Vagina (tissue), 2 donors: Measurements from ENCODE around the gene ATG9B. TPM values are rescaled to one million over a fixed set of nuclear protein-coding genes. Genes with fewer than 3 reads are reported as not detected.
A peak's percentile ranks its signal among the peaks of the same experiment; 100 is the strongest.

ENCODE experiments used
- DNase-seq, 2 donors: peaks; one replicate each; pipeline ENCODE4 v3.0.0-alpha.2; 2017; ENCODE audit errors: extremely low spot score in 2 of 2
- H3K27ac ChIP-seq: fragments of 200-600 bp; sonication (generic); one replicate; pipeline ENCODE4 v1.5.1; 2019
- H3K27me3 ChIP-seq: fragments of 200-600 bp; sonication (generic); one replicate; pipeline ENCODE4 v1.5.1; 2019
- H3K36me3 ChIP-seq, 2 donors: fragments of 200-600 bp; sonication (generic); one replicate each; pipeline ENCODE4 v1.5.1; 2017 to 2019
- H3K4me1 ChIP-seq: fragments of 200-600 bp; sonication (generic); one replicate; pipeline ENCODE4 v1.5.1; 2019
- H3K4me3 ChIP-seq, 2 donors: fragments of 200-600 bp; sonication (generic); 1 replicate in 1 of 2; 2 replicates in 1 of 2; pipeline ENCODE4 v1.5.1; 2016 to 2019
- H3K9me3 ChIP-seq: fragments of 200-600 bp; sonication (generic); one replicate; pipeline ENCODE4 v1.5.1; 2019
- CTCF ChIP-seq, 3 experiments: fragments of 450-650 bp in 2 of 3; fragments of 200-600 bp in 1 of 3; sonication (generic) in 1 of 3; IDR thresholded peaks; one replicate each; pipeline ENCODE4 v1.5.1; 2017 to 2019; ENCODE audit warnings: antibody characterized with exemption in 3 of 3, mild to moderate bottlenecking in 2 of 3, moderate library complexity in 2 of 3
- POLR2A ChIP-seq, 2 donors: fragments of 450-650 bp; IDR thresholded peaks; one replicate each; pipeline ENCODE4 v1.6.1; 2017; ENCODE audit warnings: antibody characterized with exemption in 2 of 2, mild to moderate bottlenecking in 2 of 2, moderate library complexity in 2 of 2
- POLR2AphosphoS5 ChIP-seq, 2 donors: sonication (generic); formaldehyde crosslinking; IDR thresholded peaks; one replicate each; pipeline ENCODE4 v1.9.0; 2017; ENCODE audit warnings: antibody characterized with exemption in 2 of 2, mild to moderate bottlenecking in 2 of 2, low read depth in 1 of 2; ENCODE audit not compliant: insufficient read depth in 1 of 2
- intact Hi-C: fragments of 100-400 bp; cut with DNase I; formaldehyde crosslinking; loops from one replicate; pipeline ENCODE4 v1.15.1; 2023
- total RNA-seq: library from RNA; depleted of rRNA; stranded (reverse); fragments of >200 nt; gene quantifications from one replicate; pipeline ENCODE4 v1.2.3, GENCODE V29; 2016

Gene ATG9B
- total RNA-seq, 1 donor from 2014 or later: 34.1 TPM

- Histone ChIP-seq H3K27me3 (no peaks in the 10 kb centered on the region), H3K4me1 (peaks cover 38% of the 10 kb centered on the region), H3K9me3 (no peaks in the 10 kb centered on the region), H3K36me3 (peaks cover 0 to 60% of the 10 kb centered on the region in 2 donors), H3K4me3 (no peak overlapping the region), H3K27ac (no peak overlapping the region)
- DNase-seq: no peak
- no peak for TF ChIP-seq POLR2AphosphoS5 (IDR thresholded peaks at IDR 0.05; ENCODE audit: insufficient read depth in 1 of 2, low read depth in 1 of 2)
- no peak for TF ChIP-seq POLR2A (IDR thresholded peaks at IDR 0.05)
- intact Hi-C loops: no loop called here
These were observed 40.7 kb upstream of the ATG9B start for GRCh38 chr7:151064993-151065392.

- TF ChIP-seq POLR2A (IDR thresholded peaks at IDR 0.05) (no peak), CTCF (IDR thresholded peaks at IDR 0.05) (no peak), POLR2AphosphoS5 (IDR thresholded peaks at IDR 0.05; ENCODE audit: insufficient read depth in 1 of 2, low read depth in 1 of 2) (no peak)
- no peak overlapping the region for H3K27ac ChIP-seq
- peaks cover 40% of the 10 kb centered on the region for H3K4me1 ChIP-seq
- DNase-seq: no peak
- no peak overlapping the region for H3K4me3 ChIP-seq
- H3K36me3 ChIP-seq: peaks cover 0 to 55% of the 10 kb centered on the region in 2 donors
- no peaks in the 10 kb centered on the region for H3K9me3 ChIP-seq
- intact Hi-C loops: no loop called here
- no peaks in the 10 kb centered on the region for H3K27me3 ChIP-seq
These were observed 40.2 kb upstream of the ATG9B start for GRCh38 chr7:151064454-151064853.

GRCh38 chr7:151063212-151063561, 38.9 kb upstream of the ATG9B start:
- H3K27ac ChIP-seq: peak overlapping the region; percentile 99

GRCh38 chr7:151062399-151063211, 38.3 kb upstream of the ATG9B start:
- Histone ChIP-seq H3K9me3 (no peaks in the 10 kb centered on the region), H3K4me3 (peak overlapping the region; percentile 14 to 41), H3K27ac (peak overlapping the region; percentile 99), H3K27me3 (no peaks in the 10 kb centered on the region), H3K4me1 (peaks cover 51% of the 10 kb centered on the region), H3K36me3 (peaks cover 0 to 37% of the 10 kb centered on the region in 2 donors)
- intact Hi-C loops: no loop called here
- TF ChIP-seq POLR2AphosphoS5 (IDR thresholded peaks at IDR 0.05; ENCODE audit: insufficient read depth in 1 of 2, low read depth in 1 of 2): no peak
- TF ChIP-seq POLR2A (IDR thresholded peaks at IDR 0.05): no peak
- no peak for TF ChIP-seq CTCF (IDR thresholded peaks at IDR 0.05)
- no peak for DNase-seq

More at GRCh38 chr7:151063212-151063561, 38.9 kb upstream of the ATG9B start:
- Histone ChIP-seq H3K4me1 (peaks cover 50% of the 10 kb centered on the region), H3K36me3 (peaks cover 0 to 42% of the 10 kb centered on the region in 2 donors), H3K9me3 (no peaks in the 10 kb centered on the region), H3K4me3 (peak overlapping the region; percentile 14 to 41), H3K27me3 (no peaks in the 10 kb centered on the region)
- DNase-seq: no peak
- peak in 1 of 2 donors; percentile 35 for TF ChIP-seq POLR2AphosphoS5 (IDR thresholded peaks at IDR 0.05; ENCODE audit: insufficient read depth in 1 of 2, low read depth in 1 of 2)
- TF ChIP-seq CTCF (IDR thresholded peaks at IDR 0.05): no peak
- intact Hi-C loops: no loop called here

GRCh38 chr7:151062111-151062398, 37.8 kb upstream of the ATG9B start:
- intact Hi-C loops: no loop called here
- Histone ChIP-seq H3K27me3 (no peaks in the 10 kb centered on the region), H3K27ac (peak overlapping the region; percentile 99), H3K4me3 (peak overlapping the region in 1 of 2 donors; percentile 41), H3K9me3 (no peaks in the 10 kb centered on the region), H3K36me3 (peaks cover 0 to 31% of the 10 kb centered on the region in 2 donors), H3K4me1 (peaks cover 56% of the 10 kb centered on the region)
- DNase-seq: no peak
- no peak for TF ChIP-seq CTCF (IDR thresholded peaks at IDR 0.05)
- no peak for TF ChIP-seq POLR2A (IDR thresholded peaks at IDR 0.05)
- TF ChIP-seq POLR2AphosphoS5 (IDR thresholded peaks at IDR 0.05; ENCODE audit: insufficient read depth in 1 of 2, low read depth in 1 of 2): peak in 1 of 2 donors; percentile 13
